Panc1 (cell line): ENCODE measurements around the gene SPAM1. TPM values are rescaled to one million over a fixed set of nuclear protein-coding genes. Genes with fewer than 3 reads are reported as not detected.

ENCODE experiments used
- ATAC-seq: fragments of 200-7000 bp; cut with Tn5 transposase; 2 replicates; pipeline ENCODE4 v1.9.1; 2020; ENCODE audit warnings: mild to moderate bottlenecking, moderate library complexity
- Bru-seq: library from RNA; stranded (reverse); fragments of 400-500 nt; gene quantifications from one replicate; lab custom pipeline; 2021; lab: Mats Ljungman, UMichigan
- BruChase-seq, 2 experiments: library from RNA; stranded (reverse); fragments of 400-500 nt; gene quantifications; one replicate each; lab custom pipeline; 2021; lab: Mats Ljungman, UMichigan
- BruUV-seq: library from RNA; stranded (reverse); fragments of 400-500 nt; replicated peaks from 2 replicates; lab custom pipeline; 2021; lab: Mats Ljungman, UMichigan
- CTCF ChIA-PET: fragments of 300-600 bp; sonication (Branson Sonifier 250); formaldehyde crosslinking; loops from one replicate; lab custom pipeline; 2022; ENCODE audit warnings: antibody characterized with exemption; lab: Charles Lee
- POLR2A ChIA-PET: fragments of 300-600 bp; sonication (Branson Sonifier 250); formaldehyde crosslinking; loops from one replicate; lab custom pipeline; 2022; ENCODE audit warnings: antibody characterized with exemption; lab: Charles Lee
- DNase-seq: peaks from one replicate; pipeline ENCODE4 v3.0.0-alpha.2; 2010; ENCODE audit warnings: low read depth, low spot score
- H3K27ac ChIP-seq: 2 replicates; pipeline ENCODE4 v1.5.1; 2011; ENCODE audit warnings: mild to moderate bottlenecking, low read length, inconsistent platforms
- H3K27me3 ChIP-seq: fragments of 200-500 bp; sonication (Bioruptor generic); 2 replicates; pipeline ENCODE4 v1.6.0; 2014; ENCODE audit warnings: low read length, inconsistent platforms; ENCODE audit not compliant: control insufficient read depth, insufficient read depth
- H3K36me3 ChIP-seq: fragments of 200-500 bp; sonication (Bioruptor generic); 2 replicates; pipeline ENCODE4 v1.5.1; 2014; ENCODE audit warnings: inconsistent platforms, mild to moderate bottlenecking, low read length, moderate library complexity; ENCODE audit not compliant: control insufficient read depth, insufficient read depth
- H3K4me1 ChIP-seq: 2 replicates; pipeline ENCODE4 v1.5.1; 2011; ENCODE audit warnings: inconsistent platforms, mild to moderate bottlenecking, low read length, moderate library complexity; ENCODE audit not compliant: control insufficient read depth, insufficient read depth
- H3K4me3 ChIP-seq, 2 experiments: 2 replicates each; pipeline ENCODE4 v1.5.1; 2011 to 2012; ENCODE audit warnings: low read depth in 2 of 2, low read length in 2 of 2, mild to moderate bottlenecking in 2 of 2, inconsistent platforms in 1 of 2, moderate library complexity in 1 of 2
- H3K9me3 ChIP-seq: fragments of 200-500 bp; sonication (Bioruptor generic); 2 replicates; pipeline ENCODE4 v1.5.1; 2014; ENCODE audit warnings: low read depth, mild to moderate bottlenecking, inconsistent platforms, low read length, moderate library complexity; ENCODE audit not compliant: control insufficient read depth, insufficient read depth
- CTCF ChIP-seq: fragments of 450-650 bp; IDR thresholded peaks from 2 replicates; pipeline ENCODE4 v1.5.1; 2017; ENCODE audit warnings: mild to moderate bottlenecking
- POLR2AphosphoS5 ChIP-seq: IDR thresholded peaks from 2 replicates; pipeline ENCODE4 v1.6.1; 2012; ENCODE audit warnings: mild to moderate bottlenecking, low read depth, low read length, moderate library complexity
- SIN3A ChIP-seq: IDR thresholded peaks from 2 replicates; pipeline ENCODE4 v1.6.1; 2012; ENCODE audit warnings: low read depth, mild to moderate bottlenecking, low read length, moderate library complexity, borderline replicate concordance; ENCODE audit not compliant: insufficient read depth
- TCF7L2 ChIP-seq: IDR thresholded peaks from 2 replicates; pipeline ENCODE4 v1.6.1; 2011; ENCODE audit warnings: mild to moderate bottlenecking, low read depth, low read length, inconsistent platforms
- in situ Hi-C: cut with HindIII; loops from 2 replicates; pipeline ENCODE4 v1.10.0; 2016; ENCODE audit warnings: low sequenced_read_pairs, low pct_unique_long_range_greater_than_20kb
- intact Hi-C: fragments of 100-400 bp; cut with micrococcal nuclease; formaldehyde crosslinking; loops from one replicate; pipeline ENCODE4 v1.10.0; 2022; ENCODE audit not compliant: unreplicated experiment
- long read RNA-seq: library from polyadenylated mRNA; unstranded; transcript quantifications from one replicate; pipeline ENCODE4 v2.0.0, GENCODE V29; 2021; ENCODE audit not compliant: unreplicated experiment
- polyA plus RNA-seq: library from polyadenylated mRNA; unstranded; fragments of >200 nt; gene quantifications from one replicate; pipeline ENCODE4 v1.2.1, GENCODE V29; 2012; ENCODE audit warnings: missing spikeins; ENCODE audit not compliant: insufficient read length
- total RNA-seq: library from RNA; stranded (reverse); gene quantifications from one replicate; pipeline ENCODE4 v1.2.1, GENCODE V29; 2021; ENCODE audit not compliant: unreplicated experiment
- TF ChIP-seq, protein P1 (sequence below), 2 experiments: IDR thresholded peaks; 2 replicates each; pipeline ENCODE4 v1.6.1; 2011 to 2012; ENCODE audit warnings: low read depth in 2 of 2, control low read depth in 1 of 2, low read length in 1 of 2, mild to moderate bottlenecking in 1 of 2, moderate library complexity in 1 of 2; ENCODE audit not compliant: insufficient read depth in 1 of 2

Gene SPAM1
- total RNA-seq (not detected), Bru-seq, nascent RNA (not detected), BruChase-seq, experiment 1, labeled RNA remaining after a 2-hour chase (percentile 6 among the genes with signal in this experiment), BruChase-seq, experiment 2, labeled RNA remaining after a 6-hour chase (percentile 2 among the genes with signal in this experiment)
- not detected for polyA plus RNA-seq
- long read RNA-seq = 0 reads

DNA sequence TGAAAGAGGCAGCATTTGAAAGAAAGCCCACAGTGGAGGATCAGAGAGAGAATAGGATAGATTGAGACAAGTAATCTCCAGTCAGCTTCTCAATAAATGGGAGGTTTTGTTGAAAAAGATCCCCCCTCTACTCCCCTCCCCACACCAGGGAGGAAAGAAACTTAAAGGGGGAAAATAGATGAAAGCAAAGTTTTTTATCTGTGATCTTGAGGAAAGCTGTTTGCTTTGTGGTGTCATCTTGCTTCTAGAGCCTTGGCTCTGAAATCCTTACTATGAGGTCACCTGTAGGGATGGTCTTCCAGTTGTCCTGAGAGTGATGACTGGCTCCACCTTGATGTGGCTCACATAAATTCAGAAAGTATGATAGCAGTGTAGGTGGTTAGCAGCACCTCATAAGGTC lies at the start of gene SPAM1:
Gene SPAM1 (plus strand): TSS at position 301 of the 400 bp plus-strand sequence. CDS start 28,330 bp downstream, outside the sequence.
- no peak within 1 kb of the TSS for H3K27ac ChIP-seq
- DNase-seq (no peak), ATAC-seq (no peak)
- no peaks in the 10 kb centered on the region for H3K9me3 ChIP-seq
- POLR2A ChIA-PET = interaction anchor here (0.6 kb wide), 1 partner anchor 11 kb away, joined by 4 read pairs; no protein-coding TSS in a partner anchor
- CTCF ChIA-PET = no interaction called here
- H3K4me3 ChIP-seq = no peak within 1 kb of the TSS
- in situ Hi-C loops (no loop called here), intact Hi-C loops (no loop called here)
- no peaks in the 10 kb centered on the region for H3K4me1 ChIP-seq
- H3K36me3 ChIP-seq = no peaks in the 10 kb centered on the region
- H3K27me3 ChIP-seq = no peaks in the 10 kb centered on the region
- BruUV-seq = no TSS peak
- TF ChIP-seq CTCF = no peak
- TF ChIP-seq, protein P1, sequence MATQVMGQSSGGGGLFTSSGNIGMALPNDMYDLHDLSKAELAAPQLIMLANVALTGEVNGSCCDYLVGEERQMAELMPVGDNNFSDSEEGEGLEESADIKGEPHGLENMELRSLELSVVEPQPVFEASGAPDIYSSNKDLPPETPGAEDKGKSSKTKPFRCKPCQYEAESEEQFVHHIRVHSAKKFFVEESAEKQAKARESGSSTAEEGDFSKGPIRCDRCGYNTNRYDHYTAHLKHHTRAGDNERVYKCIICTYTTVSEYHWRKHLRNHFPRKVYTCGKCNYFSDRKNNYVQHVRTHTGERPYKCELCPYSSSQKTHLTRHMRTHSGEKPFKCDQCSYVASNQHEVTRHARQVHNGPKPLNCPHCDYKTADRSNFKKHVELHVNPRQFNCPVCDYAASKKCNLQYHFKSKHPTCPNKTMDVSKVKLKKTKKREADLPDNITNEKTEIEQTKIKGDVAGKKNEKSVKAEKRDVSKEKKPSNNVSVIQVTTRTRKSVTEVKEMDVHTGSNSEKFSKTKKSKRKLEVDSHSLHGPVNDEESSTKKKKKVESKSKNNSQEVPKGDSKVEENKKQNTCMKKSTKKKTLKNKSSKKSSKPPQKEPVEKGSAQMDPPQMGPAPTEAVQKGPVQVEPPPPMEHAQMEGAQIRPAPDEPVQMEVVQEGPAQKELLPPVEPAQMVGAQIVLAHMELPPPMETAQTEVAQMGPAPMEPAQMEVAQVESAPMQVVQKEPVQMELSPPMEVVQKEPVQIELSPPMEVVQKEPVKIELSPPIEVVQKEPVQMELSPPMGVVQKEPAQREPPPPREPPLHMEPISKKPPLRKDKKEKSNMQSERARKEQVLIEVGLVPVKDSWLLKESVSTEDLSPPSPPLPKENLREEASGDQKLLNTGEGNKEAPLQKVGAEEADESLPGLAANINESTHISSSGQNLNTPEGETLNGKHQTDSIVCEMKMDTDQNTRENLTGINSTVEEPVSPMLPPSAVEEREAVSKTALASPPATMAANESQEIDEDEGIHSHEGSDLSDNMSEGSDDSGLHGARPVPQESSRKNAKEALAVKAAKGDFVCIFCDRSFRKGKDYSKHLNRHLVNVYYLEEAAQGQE (IDR thresholded peaks at IDR 0.05; ENCODE audit: insufficient read depth in 1 of 2, low read depth in 2 of 2, low read length in 1 of 2) = no peak
- no peak for TF ChIP-seq POLR2AphosphoS5
- TF ChIP-seq SIN3A = no peak
- no peak for TF ChIP-seq TCF7L2

DNA sequence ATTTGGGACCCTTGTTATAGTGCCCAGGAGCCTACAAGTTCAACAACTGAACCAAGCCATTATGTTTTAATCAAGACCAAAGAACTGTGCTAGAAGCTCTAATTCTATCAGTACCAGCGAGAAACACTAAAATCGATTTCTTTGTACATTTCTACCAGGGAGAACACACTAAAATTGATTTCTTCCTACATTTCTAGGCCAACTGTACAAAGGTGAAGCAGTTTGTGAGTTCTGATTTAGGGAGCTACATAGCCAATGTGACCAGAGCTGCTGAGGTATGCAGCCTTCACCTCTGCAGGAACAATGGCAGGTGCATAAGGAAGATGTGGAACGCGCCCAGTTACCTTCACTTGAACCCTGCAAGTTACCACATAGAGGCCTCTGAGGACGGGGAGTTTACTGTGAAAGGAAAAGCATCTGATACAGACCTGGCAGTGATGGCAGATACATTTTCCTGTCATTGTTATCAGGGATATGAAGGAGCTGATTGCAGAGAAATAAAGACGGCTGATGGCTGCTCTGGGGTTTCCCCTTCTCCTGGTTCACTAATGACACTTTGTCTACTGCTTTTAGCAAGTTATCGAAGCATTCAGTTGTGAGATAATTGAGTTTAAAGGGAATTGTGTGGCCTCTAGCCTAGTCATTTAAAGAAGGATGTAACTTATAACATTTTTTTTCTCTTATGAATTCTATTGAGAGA lies 48.3 kb upstream of the SPAM1 start:
- ChIA-PET POLR2A (no interaction called here), CTCF (no interaction called here)
- Histone ChIP-seq H3K27ac (no peak overlapping the region), H3K9me3 (no peaks in the 10 kb centered on the region), H3K4me1 (no peaks in the 10 kb centered on the region), H3K36me3 (no peaks in the 10 kb centered on the region), H3K4me3 (no peak overlapping the region), H3K27me3 (peaks cover 4% of the 10 kb centered on the region; the same call in 1 of the 2 replicates)
- in situ Hi-C loops = no loop called here
- no TSS peak for BruUV-seq
- DNase-seq (no peak), ATAC-seq (no peak)
- TF ChIP-seq TCF7L2 = no peak
- TF ChIP-seq POLR2AphosphoS5 = no peak
- no peak for TF ChIP-seq SIN3A
- no peak for TF ChIP-seq CTCF
- TF ChIP-seq, protein P1 (IDR thresholded peaks at IDR 0.05; ENCODE audit: insufficient read depth in 1 of 2, low read depth in 2 of 2, low read length in 1 of 2) = no peak
- intact Hi-C loops = loop anchor here (10.0 kb wide), 1 partner anchor 382 kb away; no protein-coding TSS in a partner anchor
